SIG-M5 treated with dmso at 0.1 percent for 504 hours (cell line): ENCODE results near the gene PSMD4.

Experiments used
- DNase-seq: peaks from one replicate; lab custom pipeline; 2025; ENCODE audit not compliant: unreplicated experiment; lab: John Stamatoyannopoulos, UW

Gene PSMD4

DNA sequence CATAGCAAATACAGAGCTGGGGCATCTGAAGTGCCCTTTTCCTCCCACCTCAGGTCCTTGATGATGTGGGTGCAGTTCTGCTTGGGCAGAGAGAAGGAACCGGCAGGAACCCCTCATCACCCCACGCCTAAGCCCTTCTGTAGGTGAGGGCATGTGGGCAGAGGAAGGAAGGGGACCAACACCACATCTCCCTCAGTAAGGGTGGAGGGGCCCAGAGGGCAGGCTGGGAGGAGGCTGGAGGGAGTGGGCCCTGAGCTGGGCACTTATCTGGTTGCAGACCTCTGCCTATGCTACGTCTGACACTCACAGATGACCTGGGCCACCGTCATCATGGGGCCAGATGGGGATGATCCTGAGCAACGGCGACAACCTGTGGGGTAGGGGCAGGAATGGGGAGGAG, 38.6 kb downstream of the PSMD4 start:
- no peak for DNase-seq

DNA sequence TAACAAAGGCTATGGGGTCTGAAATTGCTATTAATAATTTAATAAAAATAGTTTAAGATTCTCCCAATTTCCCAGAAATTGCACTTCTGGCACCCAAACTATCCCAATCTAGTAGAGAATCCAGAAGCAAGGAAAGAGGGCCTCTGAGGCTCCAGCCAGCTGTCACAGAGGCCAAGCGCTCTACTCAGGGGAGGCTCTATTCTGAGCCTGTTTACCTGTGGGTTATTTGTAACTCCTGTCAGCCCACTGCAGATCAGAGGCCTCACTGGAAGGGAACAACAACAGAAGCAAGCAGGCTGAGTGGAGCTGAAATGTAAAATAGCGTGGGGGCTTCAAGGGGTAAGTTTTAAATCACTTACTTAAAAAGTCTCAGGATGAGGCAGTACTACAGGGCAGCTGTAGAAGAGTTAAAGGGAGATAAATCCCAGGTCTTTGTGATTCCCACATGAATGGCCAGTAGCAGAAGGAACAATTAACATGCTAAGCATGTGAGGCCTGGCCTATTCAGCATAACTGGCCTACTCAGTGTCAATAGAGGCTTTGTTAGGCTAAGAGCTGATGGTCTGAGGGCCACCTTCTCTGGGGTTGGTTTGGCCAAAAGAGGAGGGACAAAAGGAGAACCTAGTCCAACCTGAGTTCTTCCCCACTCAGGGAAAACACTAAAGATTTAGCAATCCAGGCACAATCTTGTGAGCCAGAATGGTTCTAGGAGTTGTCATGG, 40.4 kb downstream of the PSMD4 start:
- DNase-seq, result no peak

DNA sequence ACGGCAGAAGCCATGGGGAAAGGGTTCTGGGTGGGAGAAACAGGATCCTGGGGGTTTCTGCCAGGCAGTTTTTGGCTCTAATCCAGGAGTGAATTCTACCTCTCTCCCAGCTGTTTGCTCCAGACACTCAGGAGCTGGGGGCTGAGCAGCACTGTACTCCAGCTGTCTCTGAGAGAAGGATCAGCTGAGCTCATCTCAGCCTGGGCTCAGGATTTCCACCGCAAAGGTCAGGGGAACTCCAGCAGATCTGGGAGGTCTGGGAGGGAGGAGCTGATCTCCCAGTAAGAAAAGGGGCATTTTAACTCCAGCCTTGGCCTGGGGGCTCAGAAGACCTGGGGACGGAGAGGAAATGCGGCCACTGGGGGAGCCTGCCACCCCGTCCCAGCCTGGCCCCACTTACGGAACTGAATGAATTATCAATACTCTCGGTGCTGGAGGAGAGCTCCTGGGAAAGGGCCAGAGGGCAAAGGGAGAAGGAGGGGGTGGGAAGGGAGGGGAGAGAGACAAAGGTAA, 55.3 kb downstream of the PSMD4 start:
- no peak for DNase-seq

DNA sequence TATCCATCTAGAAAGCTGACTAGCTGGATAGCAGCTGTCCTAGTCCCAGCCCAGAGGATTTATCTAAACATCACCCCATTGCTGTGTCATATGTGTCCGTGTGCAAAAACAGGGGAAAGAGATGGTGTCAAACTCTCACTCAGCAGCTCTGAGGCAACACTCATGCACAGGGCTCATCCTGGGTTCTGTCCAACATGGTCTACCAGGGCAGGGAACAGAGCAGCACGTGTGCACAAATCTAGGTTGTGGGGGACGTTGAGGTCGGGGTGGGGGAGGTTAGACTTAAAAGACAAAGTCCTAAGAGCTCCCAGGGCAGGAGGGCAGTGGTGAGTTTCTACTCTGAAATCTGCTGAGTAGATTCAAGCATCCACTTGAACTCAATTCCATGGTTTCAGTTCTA, 56.5 kb downstream of the PSMD4 start:
- no peak for DNase-seq

DNA sequence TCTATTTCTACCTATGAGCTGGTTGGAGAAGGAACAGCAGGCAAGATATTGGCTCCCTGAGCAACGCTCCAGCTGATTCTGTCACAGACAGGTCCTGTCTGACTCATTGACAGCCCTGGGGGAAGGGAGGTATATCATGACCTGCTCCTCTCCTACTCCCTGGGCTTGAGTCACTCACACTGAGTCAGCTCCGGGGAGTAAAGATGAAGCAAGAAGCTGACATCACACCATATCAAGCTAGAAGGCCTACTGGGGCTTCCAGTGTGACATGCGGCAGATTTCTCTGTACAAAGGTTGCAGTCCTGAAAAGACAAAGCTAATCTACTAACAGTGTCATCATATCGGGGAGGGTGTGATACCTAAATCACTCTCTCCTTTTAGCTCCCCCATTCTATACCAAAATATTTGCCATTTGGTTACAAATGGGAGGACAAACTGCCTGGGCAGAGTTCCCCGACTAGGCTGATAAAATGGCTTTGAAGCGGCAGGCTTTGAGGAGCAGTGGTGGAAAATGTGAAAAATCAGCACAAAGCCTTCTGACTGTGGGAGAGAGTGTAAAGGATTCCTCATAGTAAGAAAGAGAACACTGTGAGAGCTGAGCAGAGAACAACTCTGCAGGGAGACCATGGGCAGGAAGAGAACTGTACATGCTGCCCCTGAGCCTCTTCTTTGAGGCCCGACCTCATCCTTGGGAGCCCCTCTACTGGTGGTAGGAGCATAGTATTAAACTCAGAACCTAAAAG, 57.2 kb downstream of the PSMD4 start:
- DNase-seq, result peak; percentile 100

DNA sequence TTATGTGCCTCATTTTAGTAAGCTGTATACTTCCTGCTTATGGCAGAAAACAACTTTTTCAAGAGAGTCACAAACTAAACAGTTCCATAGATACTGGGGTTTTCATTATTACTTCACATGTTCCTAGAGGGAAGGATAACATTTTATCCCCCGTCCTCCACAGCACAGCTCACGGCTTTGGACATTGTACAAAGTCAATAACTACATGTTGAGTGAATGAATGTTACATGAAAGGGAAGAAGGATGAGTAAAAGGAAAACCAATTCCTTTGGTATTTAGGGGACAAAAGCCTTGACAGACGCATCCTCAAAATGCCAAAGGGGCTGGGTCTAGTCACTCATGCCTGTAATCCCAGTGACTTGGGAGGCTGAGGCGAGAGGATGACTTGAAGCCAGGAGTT, 57.9 kb downstream of the PSMD4 start:
- no peak for DNase-seq

DNA sequence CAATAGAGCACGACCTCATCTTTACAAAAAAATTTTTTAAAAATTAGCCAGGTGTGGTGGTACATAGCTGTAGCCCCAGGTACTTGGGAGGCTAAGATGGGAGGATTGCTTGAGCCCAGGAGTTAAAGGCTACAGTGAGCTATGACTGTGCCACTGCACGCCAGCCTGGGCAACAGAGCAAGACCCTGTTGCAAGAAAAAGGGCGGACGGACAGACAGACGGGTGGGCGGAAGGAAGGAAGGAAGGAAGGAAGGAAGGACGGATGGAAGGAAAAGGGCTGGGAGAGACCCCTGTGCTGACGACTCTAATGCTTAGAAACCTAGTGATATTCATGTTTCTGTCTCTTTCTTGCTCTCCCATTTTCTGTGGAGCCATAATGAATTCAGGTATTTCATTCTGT, 58.3 kb downstream of the PSMD4 start:
- DNase-seq, result no peak

DNA sequence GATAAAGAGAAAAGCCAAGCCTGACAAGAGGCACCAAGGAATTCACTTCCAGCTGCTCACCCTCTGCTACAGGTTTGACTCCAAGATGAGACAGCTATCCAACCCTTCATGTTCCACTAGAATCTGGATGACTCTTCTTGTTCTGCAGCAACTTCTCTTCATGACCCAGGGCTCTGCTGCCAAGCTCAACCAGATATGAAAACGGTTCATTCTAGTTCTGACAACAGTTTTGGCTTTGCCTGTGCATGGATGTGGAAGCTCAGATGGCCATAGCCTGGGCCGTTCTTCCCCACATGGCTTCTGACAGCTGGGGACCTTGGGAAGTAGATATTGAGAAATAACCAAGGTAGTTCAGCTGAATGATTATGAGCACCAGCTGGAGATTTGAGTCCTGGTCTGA, 59.0 kb downstream of the PSMD4 start:
- DNase-seq, result no peak

DNA sequence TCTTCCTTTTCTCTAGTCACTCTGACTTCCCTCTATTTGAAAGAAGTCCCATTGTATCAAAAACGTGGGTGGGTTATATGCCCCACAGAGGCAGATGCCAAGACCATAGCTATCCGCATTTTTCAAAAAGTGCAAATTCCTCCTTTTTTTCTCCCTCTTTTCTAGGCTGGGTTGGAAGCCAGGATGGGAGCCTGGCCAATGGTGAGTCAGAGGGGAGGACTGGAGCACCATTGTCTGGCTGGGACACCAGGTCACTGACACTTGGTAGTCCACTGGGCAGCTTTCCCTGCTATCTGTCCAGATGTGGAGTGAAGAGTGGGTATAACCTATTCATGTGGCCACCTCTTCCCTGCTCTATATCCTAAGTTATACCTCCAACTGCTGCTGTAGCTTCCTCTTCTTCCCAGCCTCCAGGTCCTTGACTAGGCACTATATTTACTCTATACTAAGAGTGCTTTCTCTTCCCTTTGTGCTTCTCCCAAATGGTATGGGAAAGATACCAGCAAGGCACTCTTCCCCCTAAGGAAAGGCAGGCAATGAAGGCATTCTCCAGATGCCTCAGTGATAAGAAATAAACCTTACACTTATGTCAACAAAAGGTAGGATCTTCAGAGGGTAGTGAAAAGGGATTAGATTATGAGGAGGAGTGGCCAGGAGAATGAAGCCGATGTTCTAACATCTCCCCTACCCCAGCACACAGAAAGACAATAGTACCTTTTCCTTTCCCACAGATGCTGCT, 59.8 kb downstream of the PSMD4 start:
- DNase-seq, result no peak

DNA sequence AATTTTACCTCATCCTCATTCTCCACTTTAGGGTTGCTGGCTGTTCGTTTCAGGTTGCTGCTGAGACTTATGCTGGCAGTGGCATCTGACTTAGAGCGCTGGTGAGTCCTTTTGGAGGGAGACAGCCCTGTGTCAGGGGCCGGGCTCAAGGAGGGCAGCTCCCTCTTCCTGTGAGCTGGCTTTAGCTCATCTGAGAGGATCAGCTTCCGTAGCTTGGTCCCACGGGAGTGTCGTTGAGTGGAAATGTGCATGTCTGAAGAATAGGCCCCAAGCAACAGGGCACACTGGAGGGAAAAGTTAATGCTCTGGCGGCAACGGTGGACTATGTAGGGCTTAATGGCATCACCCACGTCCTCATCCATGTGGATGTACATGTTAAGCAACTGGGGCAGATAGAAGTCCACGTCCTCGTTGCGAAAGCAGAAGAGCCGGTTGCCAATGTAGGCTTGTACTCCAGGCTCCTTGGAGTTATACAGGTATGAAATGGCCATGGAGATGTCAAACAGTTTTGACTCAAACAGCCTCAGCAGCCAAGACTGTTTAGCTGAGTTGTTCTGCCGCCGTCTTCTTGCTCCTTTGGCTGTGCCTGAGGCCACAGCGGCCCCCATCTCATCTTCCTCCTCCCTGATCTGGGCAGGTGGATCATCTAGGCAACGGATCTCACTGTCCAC, 61.2 kb downstream of the PSMD4 start:
- no peak for DNase-seq
